GM18909 (cell line): ENCODE measurements around the gene LAD1.

Experiments used
- ATAC-seq: cut with Tn5 transposase; IDR thresholded peaks from one replicate; pipeline ENCODE4 v1.9.1; 2021; ENCODE audit warnings: mild to moderate bottlenecking; ENCODE audit not compliant: unreplicated experiment, poor library complexity

Gene LAD1

DNA sequence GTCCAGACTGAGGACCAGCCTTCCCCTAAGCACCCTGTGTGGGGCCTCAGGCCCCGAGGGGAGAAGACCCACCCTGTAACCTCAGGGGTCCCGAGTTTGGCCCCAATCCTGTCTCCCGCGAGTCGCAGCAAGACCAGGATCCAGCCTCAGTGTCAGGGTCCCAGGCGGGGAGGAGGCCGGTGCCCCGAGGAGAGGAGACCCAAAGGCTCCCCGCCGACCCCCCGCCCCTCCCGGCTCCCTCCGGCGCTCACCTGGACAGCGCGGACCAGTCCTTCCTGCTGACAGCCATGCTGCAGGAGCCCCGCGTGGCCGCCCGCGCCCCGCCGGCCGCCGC is at the start of gene LAD1:
Gene LAD1 (minus strand): TSS at position 307 of the 334 bp plus-strand sequence. CDS start 18 bp downstream, at position 289.
- no peak for ATAC-seq

DNA sequence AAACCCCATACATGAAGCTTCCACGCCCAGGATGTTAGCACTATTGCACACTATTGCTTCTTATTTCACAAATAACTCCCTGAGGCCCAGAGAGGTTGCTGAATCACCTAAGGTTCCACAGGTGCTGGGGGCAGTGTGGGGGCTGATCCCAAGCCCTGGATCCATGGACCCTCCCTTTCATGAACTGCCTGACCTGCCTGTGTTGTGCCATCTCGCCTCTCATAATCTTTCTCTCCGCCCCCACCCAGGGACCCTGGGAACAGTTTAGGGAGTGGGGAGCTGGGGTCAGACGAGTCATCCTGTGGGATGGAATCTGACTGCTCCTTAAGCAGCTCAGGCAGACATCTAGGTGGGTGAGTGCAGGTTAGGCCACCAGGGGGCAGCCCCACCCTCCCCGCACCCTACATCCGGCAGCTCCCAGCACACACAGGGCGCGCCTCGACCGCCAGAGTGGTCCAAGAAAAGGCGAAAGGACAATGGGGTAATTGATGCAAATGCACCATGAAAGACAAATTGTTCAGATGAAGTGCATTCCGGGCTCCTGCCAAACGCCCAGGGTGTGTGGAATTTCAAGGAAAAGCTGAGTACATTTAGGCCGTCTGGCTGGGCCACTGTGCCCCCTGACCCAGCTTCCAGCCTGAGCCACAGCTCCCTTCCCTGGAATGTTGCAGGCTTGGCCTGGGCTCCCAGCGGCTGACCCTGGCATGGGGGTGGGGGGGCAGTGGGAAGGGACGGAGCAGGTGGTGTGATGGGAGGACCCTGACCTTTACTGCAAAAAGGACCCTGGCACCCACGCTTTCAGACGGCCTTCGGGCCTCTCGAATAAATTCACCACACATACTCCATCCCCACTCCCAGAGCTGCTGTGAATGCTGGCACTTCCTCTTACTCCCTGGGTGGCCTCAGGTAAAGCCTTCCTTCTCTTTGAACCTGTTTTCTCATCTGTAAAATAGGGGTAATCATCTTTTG is 49.1 kb upstream of the LAD1 start:
- ATAC-seq, result peak; percentile 76

DNA sequence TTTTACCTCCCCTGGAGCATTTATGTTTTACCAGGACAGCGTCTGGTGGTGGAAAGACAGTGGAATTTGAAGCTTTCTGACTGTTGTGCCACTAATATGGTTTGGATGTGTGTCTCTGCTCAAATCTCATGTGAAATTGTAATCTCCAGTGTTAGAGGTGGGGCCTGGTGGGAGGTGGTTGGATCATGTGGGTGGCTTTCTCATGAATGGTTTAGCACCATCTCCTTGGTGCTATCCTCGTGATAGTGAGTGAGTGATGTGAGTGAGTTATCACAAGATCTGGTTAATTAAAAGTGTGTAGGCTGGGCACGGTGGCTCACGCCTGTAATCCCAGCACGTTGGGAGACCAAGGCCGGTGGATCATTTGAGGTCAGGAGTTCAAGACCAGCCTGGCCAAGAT is 46.2 kb upstream of the LAD1 start:
- ATAC-seq, result no peak

DNA sequence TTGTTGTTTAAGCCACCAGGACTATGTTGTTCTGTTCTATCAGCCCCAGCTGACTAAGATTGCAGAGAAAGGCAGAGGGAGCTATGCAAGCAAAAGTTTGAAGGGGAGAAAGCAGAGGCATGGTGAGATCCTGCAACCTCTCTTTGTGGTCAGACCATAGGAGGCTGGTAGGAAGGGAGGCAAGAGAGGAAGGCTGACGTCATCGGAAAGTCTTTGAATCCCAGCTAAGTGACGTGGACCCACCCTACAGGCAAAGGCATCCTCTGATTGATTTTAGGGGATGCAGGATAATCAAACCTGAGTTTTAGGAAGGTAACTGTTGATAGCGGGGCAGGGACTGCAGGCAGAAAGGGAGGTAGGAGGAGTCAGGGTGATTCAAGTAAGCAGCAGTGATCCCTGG is 45.7 kb upstream of the LAD1 start:
- no peak for ATAC-seq

DNA sequence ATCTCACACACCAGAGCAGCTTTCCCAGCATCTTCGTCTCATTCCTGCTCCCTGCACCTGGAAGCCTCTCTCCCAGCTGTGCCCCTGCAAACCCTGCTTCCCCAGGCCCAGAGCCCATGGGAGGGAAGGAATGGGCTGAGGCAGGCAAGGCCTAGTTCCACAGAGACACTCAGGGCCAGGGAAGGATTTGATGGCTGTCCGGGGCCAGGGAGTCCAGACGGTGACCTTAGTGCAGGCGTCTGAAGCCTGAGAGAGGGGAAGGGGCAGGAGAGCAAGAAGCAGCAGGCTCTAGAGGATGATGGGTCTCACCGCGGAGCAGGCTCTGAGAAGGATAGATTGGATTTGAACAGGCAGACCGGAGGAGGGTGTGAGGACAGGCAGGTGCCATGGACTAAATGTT is 44.6 kb upstream of the LAD1 start:
- no peak for ATAC-seq

DNA sequence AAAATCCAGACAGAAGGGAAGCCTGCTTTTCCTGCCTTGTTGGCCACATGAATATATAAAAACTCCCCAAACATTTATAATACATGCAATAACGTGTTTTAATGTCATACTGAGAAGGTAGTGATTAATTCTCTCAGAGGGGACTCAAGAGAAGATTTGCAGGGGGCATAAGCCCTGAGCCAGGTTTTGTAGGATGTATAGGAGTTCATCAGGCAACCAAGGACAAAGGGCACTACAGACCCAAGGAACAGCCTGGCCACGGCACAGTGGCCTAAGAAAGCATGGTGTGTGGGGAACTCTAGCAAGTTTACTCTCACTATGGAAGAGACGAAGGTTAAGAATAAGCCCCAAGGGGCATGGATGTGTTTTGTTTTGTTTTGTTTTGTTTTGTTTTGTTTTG is 37.8 kb upstream of the LAD1 start:
- ATAC-seq, result no peak

DNA sequence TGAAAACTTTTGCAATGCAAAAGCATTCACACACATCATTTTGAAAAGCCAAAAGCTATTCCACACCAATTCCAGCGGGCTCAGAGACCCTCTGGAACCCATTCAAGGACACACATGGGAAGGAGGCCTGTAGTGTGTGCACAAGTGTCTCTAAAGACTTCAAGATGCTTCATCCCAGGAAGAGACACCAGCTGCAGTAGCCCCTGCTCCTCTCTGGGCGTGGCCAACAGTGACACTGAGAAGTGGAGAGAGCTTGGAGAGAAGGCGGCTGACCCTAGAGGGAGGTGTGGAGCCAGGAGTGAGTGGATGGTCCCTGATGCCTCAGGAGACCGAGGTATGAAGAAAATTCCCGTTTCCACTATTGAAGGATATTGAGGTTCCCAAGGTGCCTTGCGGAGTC is 37.3 kb upstream of the LAD1 start:
- no peak for ATAC-seq

DNA sequence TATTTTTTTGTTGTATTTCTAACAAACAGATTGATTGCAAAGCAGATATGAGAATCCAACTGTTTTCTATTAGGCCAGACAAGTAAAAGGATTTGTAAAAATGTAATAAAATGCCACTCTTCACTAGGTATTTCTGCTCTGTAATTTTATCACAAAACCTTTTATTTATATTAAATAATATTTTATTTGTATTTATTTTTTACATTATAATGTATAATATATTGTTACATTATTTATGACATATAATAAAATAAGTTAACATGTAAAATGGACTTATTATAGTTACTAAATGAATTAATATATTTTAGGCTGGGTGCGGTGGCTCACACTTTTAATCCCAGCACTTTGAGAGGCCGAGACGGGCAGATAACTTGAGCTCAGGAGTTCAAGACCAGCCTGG is 35.1 kb upstream of the LAD1 start:
- no peak for ATAC-seq

GRCh38 chr1:201433609-201434008 is 34.5 kb upstream of the LAD1 start:
- no peak for ATAC-seq

DNA sequence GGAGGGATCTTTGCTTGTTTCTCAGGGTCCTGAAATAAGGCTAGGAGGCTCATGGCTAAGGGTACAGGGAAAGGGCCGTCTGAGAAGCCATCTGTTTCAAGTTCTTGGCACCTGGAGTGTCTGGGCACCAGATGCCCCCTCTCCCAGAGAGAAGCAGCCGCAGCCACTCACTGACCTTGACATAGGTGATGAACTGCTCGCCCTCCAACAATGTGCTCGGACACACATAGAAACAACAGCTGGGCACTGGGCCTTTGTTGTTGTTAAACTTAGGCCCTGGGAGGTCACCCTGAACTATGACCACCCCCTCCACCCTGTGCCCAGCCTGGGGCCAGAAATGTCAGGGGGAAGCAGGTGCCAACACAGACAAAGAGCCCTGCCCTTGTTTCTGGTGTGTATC is 31.7 kb upstream of the LAD1 start:
- ATAC-seq, result no peak

- ATAC-seq, result no peak
Observed at GRCh38 chr1:201429736-201430501, 30.8 kb upstream of the LAD1 start.

GRCh38 chr1:201427963-201428362 is 28.8 kb upstream of the LAD1 start:
- no peak for ATAC-seq

DNA sequence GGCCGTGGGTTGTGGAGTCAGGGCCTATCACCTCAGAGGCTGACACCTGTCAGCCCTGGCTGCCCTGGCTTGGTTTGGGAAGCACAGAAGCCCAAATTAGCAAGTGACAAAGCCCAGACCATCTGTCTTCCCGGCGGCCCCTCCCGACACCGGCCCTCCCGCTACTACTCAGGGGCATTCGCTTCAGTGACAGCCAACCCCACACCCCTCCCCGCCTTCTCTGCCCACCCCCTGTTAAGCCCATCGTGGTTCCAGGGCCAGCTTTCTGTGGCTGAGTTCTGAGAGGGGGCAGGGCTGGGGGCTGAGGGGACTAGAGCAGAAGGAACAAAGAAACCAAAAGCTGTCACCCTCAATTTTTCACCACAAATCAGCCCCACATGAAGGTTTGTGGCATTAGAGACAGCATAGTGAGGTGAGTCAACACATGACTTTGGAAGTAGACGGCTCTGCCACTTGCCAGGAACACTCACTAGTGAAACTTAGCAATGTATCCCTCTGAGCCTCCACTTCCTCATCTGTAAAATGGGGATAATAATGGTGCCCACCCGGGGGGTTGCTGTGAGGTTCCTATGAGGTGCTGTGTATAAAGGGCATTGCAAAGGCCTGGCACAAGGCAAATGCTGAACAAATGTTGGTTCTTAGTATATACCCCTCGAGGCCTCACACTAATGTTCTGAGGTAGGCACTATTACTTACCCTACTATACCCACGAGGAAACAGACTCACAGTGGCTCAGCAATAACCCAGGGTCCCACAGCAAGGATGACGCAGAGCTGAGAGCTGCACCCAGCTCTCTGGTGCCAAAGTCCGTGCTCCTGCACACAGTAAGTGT is 27.6 kb upstream of the LAD1 start:
- ATAC-seq, result no peak

DNA sequence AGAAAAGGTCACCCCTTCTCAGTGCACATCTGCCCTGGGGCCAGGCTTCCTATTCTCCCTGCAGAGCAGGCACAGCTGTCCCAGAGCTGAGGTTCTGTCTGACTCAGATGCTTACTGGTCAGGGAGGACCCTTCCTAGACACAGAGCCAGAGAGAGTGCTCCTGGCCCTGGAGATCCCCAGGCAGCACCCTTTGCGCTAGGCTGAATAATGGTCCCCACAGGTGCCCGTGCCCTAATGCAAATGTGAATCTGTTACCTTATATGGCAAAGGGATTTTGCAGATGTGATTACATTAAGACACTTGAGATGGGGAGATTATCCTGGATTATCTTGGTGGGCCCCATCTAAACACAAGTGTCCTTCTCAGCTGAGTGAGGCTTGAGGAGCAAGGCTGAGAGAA is 25.0 kb upstream of the LAD1 start:
- ATAC-seq, result no peak

DNA sequence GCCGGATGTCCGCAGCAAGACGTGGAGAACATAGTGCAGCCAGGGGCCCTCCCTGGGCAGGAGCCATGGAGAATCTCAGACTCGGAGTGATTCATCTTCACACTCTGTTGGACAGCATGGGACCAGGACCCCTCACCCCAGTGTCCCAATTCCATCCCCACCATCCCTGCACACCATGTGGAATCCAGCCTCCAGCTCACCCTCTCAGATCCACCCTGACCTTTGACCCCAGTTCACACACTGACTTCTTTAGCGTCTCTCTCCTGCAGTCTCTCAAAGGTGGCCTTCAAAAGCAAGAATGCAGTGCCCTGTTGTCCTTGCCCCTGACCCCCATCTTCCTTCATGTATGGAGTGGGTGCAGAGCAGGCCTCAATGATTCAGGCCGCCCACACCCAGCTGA is 24.5 kb upstream of the LAD1 start:
- ATAC-seq, result no peak

- ATAC-seq, result no peak
Observed at GRCh38 chr1:201422436-201423030, 23.4 kb upstream of the LAD1 start.

DNA sequence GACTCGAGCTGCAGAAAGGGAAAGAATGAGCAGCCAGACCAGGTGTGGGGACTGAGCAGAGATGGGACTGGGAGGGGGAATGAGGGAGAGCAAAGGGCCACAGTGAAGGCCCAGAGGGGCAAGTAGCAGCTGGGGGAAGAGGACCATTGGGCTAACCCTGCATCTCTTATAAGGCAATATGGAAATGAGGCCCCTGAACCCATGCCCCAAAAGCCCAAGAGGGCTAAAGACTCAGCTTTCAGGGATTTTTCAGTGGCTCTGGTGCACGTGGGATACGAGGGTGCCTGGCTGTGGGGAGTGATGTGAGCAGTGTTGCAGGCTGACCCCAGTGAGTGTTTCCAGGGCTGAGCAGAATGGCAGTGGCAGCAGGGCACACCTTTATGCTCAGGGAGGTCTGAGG is 22.9 kb upstream of the LAD1 start:
- ATAC-seq, result no peak

DNA sequence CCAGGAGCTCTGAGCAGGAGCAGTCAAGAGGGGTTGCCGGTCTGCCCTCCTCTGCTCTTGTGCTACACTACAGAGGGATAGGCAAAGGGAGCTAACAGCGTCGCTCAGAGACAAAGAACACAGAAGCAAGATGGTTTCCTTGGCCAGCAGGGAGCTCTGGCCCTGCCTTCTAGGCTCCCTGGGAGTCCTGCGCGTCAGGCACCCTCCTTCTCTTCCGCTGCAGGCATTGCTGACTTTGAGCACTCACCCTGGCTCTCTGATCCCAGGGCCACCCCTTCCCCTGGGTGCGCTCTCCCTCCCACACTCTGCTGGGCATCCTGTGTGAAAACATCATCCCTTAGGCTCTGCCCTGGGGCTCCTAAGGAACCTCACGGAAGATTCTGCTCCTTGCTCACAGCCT is 21.9 kb upstream of the LAD1 start:
- ATAC-seq, result no peak

DNA sequence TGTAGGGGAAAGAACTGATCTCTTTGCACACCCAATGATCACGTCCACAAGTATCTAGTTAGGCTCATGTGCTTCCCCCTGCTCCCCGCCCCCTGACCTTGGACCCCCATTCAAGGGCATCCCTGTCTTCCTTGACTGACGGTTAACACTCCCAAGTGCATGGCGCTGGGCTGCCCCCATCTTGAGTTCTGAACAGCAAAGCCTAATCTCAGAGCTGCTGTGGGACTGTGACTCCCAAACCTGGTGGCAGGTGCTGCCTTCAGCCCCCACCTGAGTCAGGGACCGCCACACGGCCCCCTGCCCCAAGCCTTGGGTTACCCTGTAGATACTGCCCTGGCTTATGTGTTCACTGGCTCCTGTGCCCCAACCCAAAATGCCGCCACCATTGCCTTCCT is 21.5 kb upstream of the LAD1 start:
- no peak for ATAC-seq
